GM21825 (cell line): Measurements from ENCODE around the gene PFN2.
"Not testable (repeated sequence)": the region's sequence is repeated elsewhere in the genome, so short reads cannot be mapped to it uniquely, and the experiment has no call there.

ENCODE experiments used
- ATAC-seq: cut with Tn5 transposase; IDR thresholded peaks from one replicate; pipeline ENCODE4 v1.9.1; 2021; ENCODE audit warnings: mild to moderate bottlenecking, moderate library complexity; ENCODE audit not compliant: unreplicated experiment

Gene PFN2

DNA sequence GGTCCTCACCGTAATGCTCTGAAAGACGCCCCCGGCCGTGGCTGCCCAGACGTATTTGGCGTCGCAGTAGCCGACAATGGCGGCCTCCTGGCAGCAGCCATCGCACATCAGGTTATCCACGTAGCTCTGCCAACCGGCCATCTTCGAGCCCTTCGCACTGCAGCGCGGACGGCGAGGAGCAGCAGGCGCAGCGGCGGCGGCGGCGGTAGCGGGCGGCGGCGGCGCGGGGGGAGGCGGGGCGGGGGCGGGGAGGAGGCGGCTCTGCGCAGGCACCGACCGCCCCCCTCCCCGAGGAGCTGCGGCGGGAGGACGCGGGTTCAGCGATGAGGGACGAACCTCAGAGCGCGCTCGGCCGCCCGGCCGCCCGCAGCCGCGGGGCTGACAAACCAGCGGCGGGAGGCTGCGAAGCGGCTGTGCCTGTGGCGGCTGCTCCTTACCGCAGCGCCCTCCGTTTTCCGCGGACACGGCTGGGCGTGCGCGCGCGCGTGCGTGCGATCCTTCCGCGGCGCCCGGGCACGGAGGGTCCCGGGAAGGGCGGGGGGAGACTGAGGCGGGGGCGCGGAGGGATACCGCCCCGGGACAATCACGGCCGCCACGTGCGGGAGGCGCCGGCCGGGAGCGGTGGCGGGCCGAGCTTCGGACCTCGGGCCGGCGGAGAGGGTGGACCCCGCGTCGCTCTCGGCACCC lies at the start of gene PFN2:
TSS of gene PFN2 (minus strand) at position 180 of the 687 bp plus-strand sequence. CDS start at position 141, 39 bp downstream.
- ATAC-seq = peak; percentile 39

- no peak for ATAC-seq
Measured at GRCh38 chr3:150015901-150016300, 45.2 kb upstream of the PFN2 start.

DNA sequence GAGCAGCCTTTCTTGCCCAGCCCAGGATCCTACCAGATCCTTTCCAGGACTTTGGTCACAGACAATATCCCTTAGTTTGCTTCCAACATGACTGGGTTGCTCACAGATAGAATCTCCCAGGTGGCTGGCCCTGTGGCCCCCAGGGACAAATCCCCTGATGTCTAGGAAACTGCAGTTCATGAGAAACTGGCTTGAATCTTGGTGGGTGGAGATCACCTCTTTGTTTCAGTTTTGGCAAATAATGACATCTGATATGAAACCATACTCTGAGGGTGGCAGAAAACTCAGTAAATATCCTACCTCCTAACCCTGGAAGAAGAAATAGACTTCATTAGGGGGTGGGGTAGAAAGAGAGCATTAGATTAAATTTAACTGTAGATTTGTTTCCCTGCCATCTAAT lies 44.1 kb upstream of the PFN2 start:
- no peak for ATAC-seq

GRCh38 chr3:150013801-150014200 lies 43.1 kb upstream of the PFN2 start:
- ATAC-seq = no peak

GRCh38 chr3:150006794-150007193 lies 36.1 kb upstream of the PFN2 start:
- ATAC-seq = no peak

- ATAC-seq = no peak
Measured at GRCh38 chr3:150005243-150006112, 34.8 kb upstream of the PFN2 start.

- ATAC-seq = no peak
Measured at GRCh38 chr3:150000641-150001040, 29.9 kb upstream of the PFN2 start.

DNA sequence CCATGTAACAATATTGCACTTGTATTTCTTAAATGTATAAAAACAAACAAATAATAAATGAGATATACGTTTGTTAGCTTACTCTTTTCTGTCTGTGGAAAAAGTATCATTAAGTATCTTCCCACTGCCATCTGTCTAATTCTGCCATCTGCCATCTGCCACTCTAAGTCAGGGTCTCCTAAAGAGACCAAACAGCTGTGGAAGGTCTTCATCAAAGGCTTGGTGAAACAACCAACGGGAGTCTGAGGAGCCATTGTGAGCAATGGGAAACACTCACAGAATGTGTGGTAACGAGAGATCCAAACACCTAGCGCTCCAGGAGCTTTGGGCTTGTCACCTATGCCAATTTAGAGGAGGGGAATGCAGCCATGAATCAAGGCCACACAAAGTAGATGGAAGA lies 28.7 kb upstream of the PFN2 start:
- no peak for ATAC-seq

DNA sequence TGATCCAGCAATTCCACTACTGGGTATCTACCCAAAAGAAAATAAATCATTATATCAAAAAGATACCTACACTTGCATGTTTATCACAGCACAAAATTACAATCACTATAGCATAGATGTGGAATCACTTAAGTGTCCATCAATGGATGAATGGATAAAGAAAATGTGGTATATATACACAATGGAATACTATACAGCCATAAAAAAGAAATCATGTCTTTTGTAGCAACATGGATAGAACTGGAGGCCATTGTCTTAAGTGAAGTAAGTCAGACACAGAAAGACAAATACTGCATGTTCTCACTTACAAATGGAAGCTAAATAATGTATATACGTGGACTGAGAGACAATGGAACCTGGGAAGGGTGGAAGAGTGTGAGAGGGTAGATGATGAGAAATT lies 28.3 kb upstream of the PFN2 start:
- ATAC-seq = no peak

DNA sequence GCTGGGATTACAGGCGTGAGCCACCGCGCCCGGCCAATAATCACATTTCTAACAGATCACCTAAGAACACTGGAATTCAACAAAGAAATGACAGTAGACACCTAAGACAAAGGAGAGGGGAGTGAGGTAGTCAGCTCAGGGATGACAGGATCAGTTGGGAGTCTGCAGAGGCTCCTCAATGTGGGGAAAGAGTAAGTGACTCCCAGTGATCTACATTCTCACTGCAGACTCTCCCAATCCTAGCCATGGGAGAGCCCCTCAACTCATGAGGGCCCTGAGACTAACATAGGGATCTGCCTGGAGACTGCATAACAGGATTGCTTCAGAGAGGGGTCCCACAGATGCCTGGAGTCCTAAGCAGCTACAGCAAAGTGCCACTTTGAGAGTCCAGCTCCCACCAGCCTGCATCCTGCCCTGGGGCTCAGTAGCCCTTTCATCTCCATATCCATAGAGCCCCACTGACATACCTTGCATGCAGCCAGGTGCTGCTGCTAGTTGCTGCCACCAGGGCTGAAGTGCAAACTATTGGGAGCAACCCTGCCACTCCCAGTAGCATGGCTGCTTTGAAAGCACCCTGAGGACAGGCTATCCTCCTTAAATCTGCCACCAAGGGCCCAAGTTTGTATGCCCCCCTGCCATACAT lies 21.8 kb upstream of the PFN2 start:
- no peak for ATAC-seq

- ATAC-seq = no peak
Measured at GRCh38 chr3:149990423-149990948, 19.8 kb upstream of the PFN2 start.

- no peak for ATAC-seq
Measured at GRCh38 chr3:149989307-149989706, 18.6 kb upstream of the PFN2 start.

GRCh38 chr3:149983628-149984027 lies 12.9 kb upstream of the PFN2 start:
- no peak for ATAC-seq

- not testable (repeated sequence) for ATAC-seq
Measured at GRCh38 chr3:149983053-149983452, 12.4 kb upstream of the PFN2 start.

- not testable (repeated sequence) for ATAC-seq
Measured at GRCh38 chr3:149981979-149982378, 11.3 kb upstream of the PFN2 start.

GRCh38 chr3:149977386-149977785 lies 6.7 kb upstream of the PFN2 start:
- ATAC-seq = no peak

DNA sequence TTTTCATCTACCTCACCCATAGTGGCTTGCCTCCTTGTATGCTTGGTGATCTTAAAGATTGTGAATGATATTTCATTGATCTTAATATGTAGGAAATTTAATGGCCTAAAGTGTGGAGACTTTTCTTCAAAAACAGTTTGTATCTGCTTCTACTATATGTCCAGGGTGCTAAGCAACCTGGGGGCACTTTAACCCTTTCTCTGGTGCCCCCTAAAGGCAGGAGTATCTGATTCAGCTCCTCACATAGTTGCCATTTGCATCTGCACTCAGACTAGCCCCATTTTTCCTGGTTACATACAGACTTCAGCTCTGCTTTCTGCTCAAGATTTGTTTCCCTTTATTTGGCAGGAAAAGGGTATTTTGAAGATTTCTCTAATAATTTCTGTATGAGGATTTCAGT lies 5.2 kb upstream of the PFN2 start:
- no peak for ATAC-seq

GRCh38 chr3:149971403-149972075 lies 844 bp upstream of the PFN2 start:
- ATAC-seq = peak; percentile 18

- peak; percentile 74 for ATAC-seq
Measured at GRCh38 chr3:149969940-149970715, 567 bp downstream of the PFN2 start.
